Testis (tissue), 3 donors: ENCODE data around the gene RBM22. TPM values are rescaled to one million over a fixed set of nuclear protein-coding genes. Genes with fewer than 3 reads are reported as not detected.

Experiments
- DNase-seq: peaks from one replicate; pipeline ENCODE4 v3.0.0-alpha.2; 2019
- H3K27ac ChIP-seq, 2 donors: fragments of 200-600 bp; sonication (generic); one replicate each; pipeline ENCODE4 v1.5.1; 2019
- H3K27me3 ChIP-seq: fragments of 200-600 bp; sonication (generic); one replicate; pipeline ENCODE4 v1.5.1; 2019
- H3K36me3 ChIP-seq: fragments of 200-600 bp; sonication (generic); one replicate; pipeline ENCODE4 v1.5.1; 2017; ENCODE audit warnings: low read depth; ENCODE audit errors: missing control alignments
- H3K4me1 ChIP-seq: fragments of 200-600 bp; sonication (generic); one replicate; pipeline ENCODE4 v1.5.1; 2019
- H3K4me3 ChIP-seq, 2 donors: fragments of 200-600 bp; sonication (generic); one replicate each; pipeline ENCODE4 v1.5.1; 2017 to 2019
- H3K9me3 ChIP-seq: fragments of 200-600 bp; sonication (generic); one replicate; pipeline ENCODE4 v1.5.1; 2017
- POLR2A ChIP-seq: fragments of 450-650 bp; IDR thresholded peaks from one replicate; pipeline ENCODE4 v1.6.1; 2017; ENCODE audit warnings: antibody characterized with exemption, mild to moderate bottlenecking, moderate library complexity
- WGBS, 2 donors: methylation state at CpG; one replicate each; pipeline ENCODE4 v1.1.5; 2018; 5-methylcytosine and 5-hydroxymethylcytosine counted together
- intact Hi-C: fragments of 100-400 bp; cut with DNase I; formaldehyde crosslinking; loops from one replicate; pipeline ENCODE4 v1.15.1; 2023; ENCODE audit warnings: low total_unique reads
- polyA plus RNA-seq: library from polyadenylated mRNA; stranded (reverse); fragments of 350-450 nt; fragmentation: Illumina TruSeq; extraction: RNeasy Lipid Tissue Mini Kit (QIAGEN cat#74804); gene quantifications from one replicate; pipeline ENCODE4 v1.2.3, GENCODE V29; 2014; ENCODE audit warnings: low read depth, low replicate concordance; ENCODE audit not compliant: insufficient read depth
- total RNA-seq, 2 donors: library from RNA; depleted of rRNA; stranded (reverse); fragments of >200 nt; gene quantifications; one replicate each; pipeline ENCODE4 v1.2.3, GENCODE V29; 2016
- TF ChIP-seq, protein P1 (sequence below), 3 experiments: fragments of 450-650 bp in 2 of 3; fragments of 200-600 bp in 1 of 3; sonication (generic) in 1 of 3; IDR thresholded peaks; one replicate each; pipeline ENCODE4 v1.5.1; 2016 to 2019; ENCODE audit warnings: antibody characterized with exemption in 3 of 3, mild to moderate bottlenecking in 2 of 3, moderate library complexity in 1 of 3

The RBM22 gene
- total and polyA plus RNA-seq, 3 donors from 2014 or later, result 37.7 to 40.1 (median 38.5) TPM

GRCh38 chr5:150647275-150648251, 53.3 kb downstream of the RBM22 start:
- TF ChIP-seq, protein P1, sequence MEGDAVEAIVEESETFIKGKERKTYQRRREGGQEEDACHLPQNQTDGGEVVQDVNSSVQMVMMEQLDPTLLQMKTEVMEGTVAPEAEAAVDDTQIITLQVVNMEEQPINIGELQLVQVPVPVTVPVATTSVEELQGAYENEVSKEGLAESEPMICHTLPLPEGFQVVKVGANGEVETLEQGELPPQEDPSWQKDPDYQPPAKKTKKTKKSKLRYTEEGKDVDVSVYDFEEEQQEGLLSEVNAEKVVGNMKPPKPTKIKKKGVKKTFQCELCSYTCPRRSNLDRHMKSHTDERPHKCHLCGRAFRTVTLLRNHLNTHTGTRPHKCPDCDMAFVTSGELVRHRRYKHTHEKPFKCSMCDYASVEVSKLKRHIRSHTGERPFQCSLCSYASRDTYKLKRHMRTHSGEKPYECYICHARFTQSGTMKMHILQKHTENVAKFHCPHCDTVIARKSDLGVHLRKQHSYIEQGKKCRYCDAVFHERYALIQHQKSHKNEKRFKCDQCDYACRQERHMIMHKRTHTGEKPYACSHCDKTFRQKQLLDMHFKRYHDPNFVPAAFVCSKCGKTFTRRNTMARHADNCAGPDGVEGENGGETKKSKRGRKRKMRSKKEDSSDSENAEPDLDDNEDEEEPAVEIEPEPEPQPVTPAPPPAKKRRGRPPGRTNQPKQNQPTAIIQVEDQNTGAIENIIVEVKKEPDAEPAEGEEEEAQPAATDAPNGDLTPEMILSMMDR (IDR thresholded peaks at IDR 0.05), result no peak
- TF ChIP-seq POLR2A, result no peak
- intact Hi-C loops, result no loop called here
- Histone ChIP-seq H3K36me3 (no peaks in the 10 kb centered on the region), H3K4me1 (peaks cover 91% of the 10 kb centered on the region), H3K9me3 (no peaks in the 10 kb centered on the region), H3K4me3 (no peak overlapping the region), H3K27me3 (no peaks in the 10 kb centered on the region), H3K27ac (peak overlapping the region; percentile 7 to 31)
- 43 to 64% methylated on average over 12 to 25 of the region's 25 CpGs for WGBS, 2 donors
- peak; percentile 87 for DNase-seq

DNA sequence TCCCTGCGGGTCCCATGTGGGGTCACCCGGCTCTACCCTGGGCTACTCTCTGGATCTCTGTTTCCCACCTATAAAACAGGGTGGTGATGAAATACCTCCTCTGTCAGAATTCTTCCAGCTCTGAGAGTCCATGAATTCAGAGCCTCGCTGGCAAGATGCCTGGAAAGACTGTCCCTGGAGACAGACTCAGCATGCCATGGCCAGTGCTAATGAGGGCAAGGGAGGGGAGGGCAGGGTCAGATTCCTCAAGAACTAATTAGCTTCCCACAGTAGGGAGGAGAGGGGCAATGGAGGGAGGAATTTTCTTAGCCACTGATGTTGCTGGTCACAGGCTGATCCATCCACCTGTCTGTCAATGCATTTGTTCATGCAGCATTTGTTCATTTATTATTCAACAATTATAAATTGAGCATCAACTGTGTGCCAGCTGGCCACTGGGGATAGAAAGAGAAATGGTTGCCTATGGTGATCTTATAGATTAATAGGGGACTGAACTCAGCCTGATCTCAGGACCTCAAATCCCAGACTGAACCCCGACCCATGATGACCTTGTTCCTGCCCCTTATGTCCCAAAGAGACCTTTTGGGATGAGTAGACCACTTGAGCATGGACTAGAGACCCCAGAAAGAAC, 55.7 kb downstream of the RBM22 start:
- intact Hi-C loops, result no loop called here
- 42 to 64% methylated on average over 3 to 4 of the region's 4 CpGs for WGBS, 2 donors
- no peak overlapping the region for H3K4me3 ChIP-seq

DNA sequence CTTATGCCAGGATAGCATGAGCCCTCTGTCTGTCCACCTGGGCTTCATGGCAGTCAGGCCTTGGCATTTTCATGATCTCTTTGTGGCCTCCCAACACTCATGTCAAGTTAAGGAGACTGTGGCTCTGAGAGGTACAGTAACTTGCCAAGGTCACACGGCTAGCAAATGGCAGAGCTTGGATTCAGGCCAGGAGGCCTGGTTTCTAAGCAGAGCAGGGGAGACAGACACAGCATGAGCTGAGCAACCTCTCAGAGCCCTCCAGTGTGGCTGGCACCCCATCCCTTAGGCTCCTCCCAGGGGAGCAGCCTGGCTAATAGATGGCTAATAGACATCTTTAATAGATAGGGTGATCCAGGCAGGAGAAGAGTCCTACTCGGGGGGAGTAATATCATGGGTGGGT, 56.3 kb downstream of the RBM22 start:
- peak overlapping the region in 1 of 2 donors; percentile 64 for H3K27ac ChIP-seq
- WGBS, 2 donors, result 38 to 42% methylated on average over 2 of the region's 2 CpGs
- no peak overlapping the region for H3K4me3 ChIP-seq
- no peak for TF ChIP-seq POLR2A
- TF ChIP-seq, protein P1 (IDR thresholded peaks at IDR 0.05), result no peak
- no peaks in the 10 kb centered on the region for H3K27me3 ChIP-seq
- no peaks in the 10 kb centered on the region for H3K9me3 ChIP-seq
- DNase-seq, result peak; percentile 72
- peaks cover 85% of the 10 kb centered on the region for H3K4me1 ChIP-seq
- intact Hi-C loops, result no loop called here
- no peaks in the 10 kb centered on the region for H3K36me3 ChIP-seq

More for the DNA sequence above, 55.7 kb downstream of the RBM22 start:
- Histone ChIP-seq H3K9me3 (no peaks in the 10 kb centered on the region), H3K36me3 (no peaks in the 10 kb centered on the region), H3K27ac (peak overlapping the region in 1 of 2 donors; percentile 64), H3K27me3 (no peaks in the 10 kb centered on the region), H3K4me1 (peaks cover 85% of the 10 kb centered on the region)
- peak; percentile 90 for DNase-seq
- TF ChIP-seq, protein P1 (IDR thresholded peaks at IDR 0.05), result no peak
- TF ChIP-seq POLR2A, result no peak

- intact Hi-C loops, result no loop called here
- WGBS, 2 donors, result 65 to 74% methylated on average over 5 of the region's 5 CpGs
- Histone ChIP-seq H3K9me3 (no peaks in the 10 kb centered on the region), H3K36me3 (no peaks in the 10 kb centered on the region), H3K4me1 (peaks cover 85% of the 10 kb centered on the region), H3K27me3 (no peaks in the 10 kb centered on the region), H3K27ac (peak overlapping the region in 1 of 2 donors; percentile 64), H3K4me3 (no peak overlapping the region)
- DNase-seq, result no peak
- TF ChIP-seq, protein P1 (IDR thresholded peaks at IDR 0.05), result no peak
- no peak for TF ChIP-seq POLR2A
These were observed 56.8 kb downstream of the RBM22 start for GRCh38 chr5:150644058-150644457.
